ENCODE results near the gene CRISPLD2. TPM values are rescaled to one million over a fixed set of nuclear protein-coding genes. Genes with fewer than 3 reads are reported as not detected.

The CRISPLD2 gene
- total RNA-seq, 4 donors from 2014 or later: 19.6 to 319 (median 84.3) TPM

DNA sequence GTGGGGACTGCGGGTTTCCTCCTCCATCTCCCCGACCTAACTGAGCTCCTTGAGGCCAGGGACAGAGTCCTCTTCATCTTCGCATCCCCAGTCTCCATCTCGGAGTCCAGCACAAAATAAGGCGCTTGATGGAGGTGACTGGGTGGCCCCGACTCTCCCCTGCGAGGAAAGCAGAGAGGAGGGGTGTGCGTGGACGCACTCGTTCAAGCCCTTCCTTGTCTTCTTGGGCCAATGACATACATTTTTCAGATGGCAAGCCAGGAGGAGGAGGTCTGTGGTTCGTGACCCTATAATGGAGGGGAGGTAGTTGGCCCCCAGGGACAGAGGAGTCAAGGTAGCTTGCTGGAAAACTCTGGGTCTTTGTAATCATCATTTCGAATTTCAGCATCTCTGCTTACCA lies 17.2 kb downstream of the CRISPLD2 start:
- Histone ChIP-seq H3K4me1 (peaks cover 0 to 26% (median 0%) of the 10 kb centered on the region in 4 donors), H3K27me3 (no peaks in the 10 kb centered on the region), H3K36me3 (peaks cover 0 to 15% (median 0%) of the 10 kb centered on the region in 3 donors), H3K27ac (peak overlapping the region; percentile 40 to 92 (median 68)), H3K4me3 (no peak overlapping the region), H3K9me3 (no peaks in the 10 kb centered on the region)
- no peak for DNase-seq
- TF ChIP-seq, protein P1, sequence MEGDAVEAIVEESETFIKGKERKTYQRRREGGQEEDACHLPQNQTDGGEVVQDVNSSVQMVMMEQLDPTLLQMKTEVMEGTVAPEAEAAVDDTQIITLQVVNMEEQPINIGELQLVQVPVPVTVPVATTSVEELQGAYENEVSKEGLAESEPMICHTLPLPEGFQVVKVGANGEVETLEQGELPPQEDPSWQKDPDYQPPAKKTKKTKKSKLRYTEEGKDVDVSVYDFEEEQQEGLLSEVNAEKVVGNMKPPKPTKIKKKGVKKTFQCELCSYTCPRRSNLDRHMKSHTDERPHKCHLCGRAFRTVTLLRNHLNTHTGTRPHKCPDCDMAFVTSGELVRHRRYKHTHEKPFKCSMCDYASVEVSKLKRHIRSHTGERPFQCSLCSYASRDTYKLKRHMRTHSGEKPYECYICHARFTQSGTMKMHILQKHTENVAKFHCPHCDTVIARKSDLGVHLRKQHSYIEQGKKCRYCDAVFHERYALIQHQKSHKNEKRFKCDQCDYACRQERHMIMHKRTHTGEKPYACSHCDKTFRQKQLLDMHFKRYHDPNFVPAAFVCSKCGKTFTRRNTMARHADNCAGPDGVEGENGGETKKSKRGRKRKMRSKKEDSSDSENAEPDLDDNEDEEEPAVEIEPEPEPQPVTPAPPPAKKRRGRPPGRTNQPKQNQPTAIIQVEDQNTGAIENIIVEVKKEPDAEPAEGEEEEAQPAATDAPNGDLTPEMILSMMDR (IDR thresholded peaks at IDR 0.05): no peak
- TF ChIP-seq POLR2A (IDR thresholded peaks at IDR 0.05): no peak

- Histone ChIP-seq H3K36me3 (peaks cover 0 to 15% (median 0%) of the 10 kb centered on the region in 3 donors), H3K4me3 (no peak overlapping the region), H3K27ac (peak overlapping the region in 2 of 4 donors; percentile 57 to 92), H3K27me3 (no peaks in the 10 kb centered on the region), H3K9me3 (no peaks in the 10 kb centered on the region), H3K4me1 (peaks cover 0 to 31% (median 0%) of the 10 kb centered on the region in 4 donors)
- DNase-seq: no peak
- TF ChIP-seq POLR2A (IDR thresholded peaks at IDR 0.05): no peak
- TF ChIP-seq, protein P1 (IDR thresholded peaks at IDR 0.05): no peak
Observed at GRCh38 chr16:84838383-84838948, 18.7 kb downstream of the CRISPLD2 start.

- Histone ChIP-seq H3K27me3 (no peaks in the 10 kb centered on the region), H3K27ac (peak overlapping the region in 1 of 4 donors; percentile 57), H3K4me1 (peaks cover 0 to 25% (median 0%) of the 10 kb centered on the region in 4 donors), H3K4me3 (no peak overlapping the region), H3K36me3 (peaks cover 0 to 15% (median 0%) of the 10 kb centered on the region in 3 donors), H3K9me3 (no peaks in the 10 kb centered on the region)
- DNase-seq: no peak
- no peak for TF ChIP-seq POLR2A (IDR thresholded peaks at IDR 0.05)
- TF ChIP-seq, protein P1 (IDR thresholded peaks at IDR 0.05): no peak
Observed at GRCh38 chr16:84839054-84839453, 19.3 kb downstream of the CRISPLD2 start.

- Histone ChIP-seq H3K4me3 (no peak overlapping the region), H3K4me1 (peaks cover 0 to 22% (median 0%) of the 10 kb centered on the region in 4 donors)
Observed at GRCh38 chr16:84839956-84840355, 20.2 kb downstream of the CRISPLD2 start.

GRCh38 chr16:84840687-84841627 lies 21.2 kb downstream of the CRISPLD2 start:
- Histone ChIP-seq H3K9me3 (no peaks in the 10 kb centered on the region), H3K27ac (peak overlapping the region in 2 of 4 donors; percentile 64 to 67), H3K4me1 (peaks cover 0 to 19% (median 0%) of the 10 kb centered on the region in 4 donors), H3K4me3 (no peak overlapping the region), H3K27me3 (no peaks in the 10 kb centered on the region), H3K36me3 (peaks cover 0 to 31% (median 0%) of the 10 kb centered on the region in 3 donors)
- TF ChIP-seq, protein P1 (IDR thresholded peaks at IDR 0.05): no peak
- TF ChIP-seq POLR2A (IDR thresholded peaks at IDR 0.05): no peak
- no peak for DNase-seq

More at GRCh38 chr16:84839956-84840355, 20.2 kb downstream of the CRISPLD2 start:
- peaks cover 0 to 21% (median 0%) of the 10 kb centered on the region in 3 donors for H3K36me3 ChIP-seq
- DNase-seq: no peak
- no peaks in the 10 kb centered on the region for H3K9me3 ChIP-seq
- TF ChIP-seq, protein P1 (IDR thresholded peaks at IDR 0.05): no peak
- no peak for TF ChIP-seq POLR2A (IDR thresholded peaks at IDR 0.05)
- no peaks in the 10 kb centered on the region for H3K27me3 ChIP-seq
- H3K27ac ChIP-seq: no peak overlapping the region

Data from Peyer's patch (tissue), 4 donors.